Measurements from ENCODE around the gene CACNB2. TPM values are rescaled to one million over a fixed set of nuclear protein-coding genes. Genes with fewer than 3 reads are reported as not detected.

Gene CACNB2
- total RNA-seq, 1 donor from 2014 or later = 7.6 TPM

DNA sequence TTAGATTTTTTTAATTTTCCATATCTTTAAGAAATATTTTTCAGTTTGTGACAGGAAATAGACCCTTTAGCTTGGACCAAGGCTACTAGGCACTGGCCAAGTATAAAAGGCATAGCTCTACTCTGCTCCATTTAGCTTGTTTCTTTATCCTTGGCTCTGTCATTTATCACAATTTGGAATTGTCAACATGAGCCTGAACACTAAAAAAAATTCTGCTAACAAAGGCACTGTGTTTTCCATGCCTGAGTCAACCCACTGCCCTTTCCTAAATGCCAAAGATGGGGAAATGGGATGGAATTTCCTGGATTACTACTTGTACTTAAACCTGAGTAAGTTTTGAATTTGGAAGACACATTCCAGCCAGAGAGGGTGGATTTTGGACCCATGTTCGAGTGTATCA lies 382.8 kb downstream of the CACNB2 start:
- DNase-seq (ENCODE audit: extremely low spot score, unreplicated experiment) = no peak
- Mint-ChIP-seq H3K9me3 (no peaks in the 10 kb centered on the region), H3K36me3 (peaks cover 3% of the 10 kb centered on the region), H3K4me1 (ENCODE audit: unreplicated experiment) (peaks cover 3% of the 10 kb centered on the region), H3K4me3 (no peak overlapping the region), H3K27me3 (no peaks in the 10 kb centered on the region), H3K27ac (no peak overlapping the region)
- TF ChIP-seq, protein P1, sequence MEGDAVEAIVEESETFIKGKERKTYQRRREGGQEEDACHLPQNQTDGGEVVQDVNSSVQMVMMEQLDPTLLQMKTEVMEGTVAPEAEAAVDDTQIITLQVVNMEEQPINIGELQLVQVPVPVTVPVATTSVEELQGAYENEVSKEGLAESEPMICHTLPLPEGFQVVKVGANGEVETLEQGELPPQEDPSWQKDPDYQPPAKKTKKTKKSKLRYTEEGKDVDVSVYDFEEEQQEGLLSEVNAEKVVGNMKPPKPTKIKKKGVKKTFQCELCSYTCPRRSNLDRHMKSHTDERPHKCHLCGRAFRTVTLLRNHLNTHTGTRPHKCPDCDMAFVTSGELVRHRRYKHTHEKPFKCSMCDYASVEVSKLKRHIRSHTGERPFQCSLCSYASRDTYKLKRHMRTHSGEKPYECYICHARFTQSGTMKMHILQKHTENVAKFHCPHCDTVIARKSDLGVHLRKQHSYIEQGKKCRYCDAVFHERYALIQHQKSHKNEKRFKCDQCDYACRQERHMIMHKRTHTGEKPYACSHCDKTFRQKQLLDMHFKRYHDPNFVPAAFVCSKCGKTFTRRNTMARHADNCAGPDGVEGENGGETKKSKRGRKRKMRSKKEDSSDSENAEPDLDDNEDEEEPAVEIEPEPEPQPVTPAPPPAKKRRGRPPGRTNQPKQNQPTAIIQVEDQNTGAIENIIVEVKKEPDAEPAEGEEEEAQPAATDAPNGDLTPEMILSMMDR (conservative IDR thresholded peaks at IDR 0.05) = no peak

- TF ChIP-seq, protein P1 (conservative IDR thresholded peaks at IDR 0.05) = no peak
- H3K27ac Mint-ChIP-seq = peak overlapping the region; percentile 2
- H3K4me3 Mint-ChIP-seq = no peak overlapping the region
- no peaks in the 10 kb centered on the region for H3K9me3 Mint-ChIP-seq
- H3K4me1 Mint-ChIP-seq (ENCODE audit: unreplicated experiment) = peaks cover 3% of the 10 kb centered on the region
- H3K27me3 Mint-ChIP-seq = no peaks in the 10 kb centered on the region
- peaks cover 3% of the 10 kb centered on the region for H3K36me3 Mint-ChIP-seq
- DNase-seq (ENCODE audit: extremely low spot score, unreplicated experiment) = no peak
Measured at GRCh38 chr10:18523858-18524257, 383.6 kb downstream of the CACNB2 start.

GRCh38 chr10:18527687-18528086 lies 387.5 kb downstream of the CACNB2 start:
- peaks cover 17% of the 10 kb centered on the region for H3K36me3 Mint-ChIP-seq
- H3K4me3 Mint-ChIP-seq = no peak overlapping the region
- no peak overlapping the region for H3K27ac Mint-ChIP-seq
- H3K4me1 Mint-ChIP-seq (ENCODE audit: unreplicated experiment) = peaks cover 3% of the 10 kb centered on the region
- H3K27me3 Mint-ChIP-seq = no peaks in the 10 kb centered on the region
- DNase-seq (ENCODE audit: extremely low spot score, unreplicated experiment) = no peak
- TF ChIP-seq, protein P1 (conservative IDR thresholded peaks at IDR 0.05) = no peak
- H3K9me3 Mint-ChIP-seq = peaks cover 4% of the 10 kb centered on the region

DNA sequence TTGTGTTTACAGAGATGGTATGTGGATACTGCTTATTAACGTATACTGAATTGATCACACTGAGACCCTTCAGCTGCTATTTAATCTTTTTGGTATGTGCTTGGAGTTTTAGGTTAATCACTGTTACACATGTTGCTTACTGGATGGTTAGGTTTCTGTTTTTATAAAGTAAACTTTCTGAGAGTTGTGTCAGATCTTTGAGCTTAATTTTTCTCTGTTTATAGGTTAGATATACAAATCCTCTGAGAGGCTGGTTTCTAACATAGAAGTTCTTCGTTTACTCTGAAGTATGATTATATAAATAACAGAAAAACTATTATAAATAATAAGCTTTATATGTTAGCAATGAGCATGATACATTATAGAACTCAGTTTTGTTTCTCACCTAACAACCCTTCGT lies 388.1 kb downstream of the CACNB2 start:
- H3K27ac Mint-ChIP-seq = no peak overlapping the region
- H3K4me1 Mint-ChIP-seq (ENCODE audit: unreplicated experiment) = peaks cover 2% of the 10 kb centered on the region
- H3K9me3 Mint-ChIP-seq = peaks cover 4% of the 10 kb centered on the region

DNA sequence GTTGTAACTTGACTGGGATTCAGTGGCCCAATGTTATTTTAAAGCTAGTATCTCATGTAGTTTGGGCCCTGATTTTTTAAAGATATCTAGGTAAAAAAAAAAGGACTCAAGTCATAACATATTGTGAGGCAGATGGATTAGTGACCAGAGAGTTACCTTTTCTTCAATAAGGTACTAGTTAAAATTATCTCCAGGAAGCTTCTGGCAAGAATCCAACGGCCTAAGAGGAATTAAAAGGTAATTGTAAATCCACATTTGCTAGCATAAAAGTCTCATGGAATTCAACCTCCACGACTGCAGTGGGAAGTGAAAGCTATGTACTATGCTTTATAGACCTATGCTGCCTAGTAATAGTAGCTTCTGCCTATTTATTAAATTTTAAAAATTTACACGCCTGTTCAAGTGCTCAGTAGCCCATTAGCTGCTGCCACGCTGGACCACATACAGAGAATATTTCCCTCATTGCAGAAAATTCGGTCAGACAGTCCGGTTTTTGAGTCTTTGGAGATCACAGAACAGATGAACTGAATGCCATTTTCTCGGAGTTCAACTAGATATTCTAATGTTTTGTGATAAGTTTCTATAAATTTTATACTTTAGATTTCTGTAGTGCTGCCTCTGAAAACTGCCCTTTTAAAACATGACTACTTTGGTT lies 392.8 kb downstream of the CACNB2 start:
- H3K36me3 Mint-ChIP-seq = peaks cover 24% of the 10 kb centered on the region
- H3K4me1 Mint-ChIP-seq (ENCODE audit: unreplicated experiment) = peaks cover 5% of the 10 kb centered on the region
- peaks cover 4% of the 10 kb centered on the region for H3K9me3 Mint-ChIP-seq
- H3K27ac Mint-ChIP-seq = no peak overlapping the region
- DNase-seq (ENCODE audit: extremely low spot score, unreplicated experiment) = no peak
- no peak overlapping the region for H3K4me3 Mint-ChIP-seq
- H3K27me3 Mint-ChIP-seq = no peaks in the 10 kb centered on the region
- TF ChIP-seq, protein P1 (conservative IDR thresholded peaks at IDR 0.05) = no peak

More for the DNA sequence above, 388.1 kb downstream of the CACNB2 start:
- H3K36me3 Mint-ChIP-seq = peaks cover 17% of the 10 kb centered on the region
- H3K27me3 Mint-ChIP-seq = no peaks in the 10 kb centered on the region
- TF ChIP-seq, protein P1 (conservative IDR thresholded peaks at IDR 0.05) = no peak
- DNase-seq (ENCODE audit: extremely low spot score, unreplicated experiment) = no peak
- H3K4me3 Mint-ChIP-seq = no peak overlapping the region
